Mesendoderm (in vitro differentiated cells): ENCODE data around the gene IL17B.

Experiments
- DNase-seq: peaks from one replicate; pipeline ENCODE4 v3.0.0; 2013
- H2AK5ac ChIP-seq: 2 replicates; pipeline ENCODE4 v1.6.1; 2013; ENCODE audit warnings: low read length, inconsistent platforms
- H2BK120ac ChIP-seq: 2 replicates; pipeline ENCODE4 v1.6.1; 2013; ENCODE audit warnings: low read depth, mild to moderate bottlenecking, low read length, moderate library complexity, mixed read lengths
- H2BK15ac ChIP-seq: replicated peaks from 2 replicates; pipeline ENCODE4 v1.6.1; 2013; ENCODE audit warnings: low read depth, mild to moderate bottlenecking, moderate library complexity
- H2BK5ac ChIP-seq: 2 replicates; pipeline ENCODE4 v1.6.1; 2013; ENCODE audit warnings: low read length, inconsistent platforms
- H3K18ac ChIP-seq: 2 replicates; pipeline ENCODE4 v1.6.1; 2013; ENCODE audit warnings: mild to moderate bottlenecking, low read length, mixed read lengths
- H3K23ac ChIP-seq: one replicate; pipeline ENCODE4 v1.6.1; 2013; ENCODE audit warnings: low read length
- H3K27ac ChIP-seq: 2 replicates; pipeline ENCODE4 v1.5.1; 2013; ENCODE audit warnings: low read depth, mild to moderate bottlenecking, inconsistent platforms, low read length, moderate library complexity
- H3K27me3 ChIP-seq: 2 replicates; pipeline ENCODE4 v1.6.1; 2013; ENCODE audit warnings: low read length, control low read depth, mild to moderate bottlenecking, inconsistent platforms; ENCODE audit not compliant: insufficient read depth, poor library complexity
- H3K36me3 ChIP-seq: 2 replicates; pipeline ENCODE4 v1.6.1; 2013; ENCODE audit warnings: low read length, inconsistent platforms; ENCODE audit not compliant: control insufficient read depth, insufficient read depth
- H3K4ac ChIP-seq: one replicate; pipeline ENCODE4 v1.6.1; 2013; ENCODE audit warnings: low read depth, mild to moderate bottlenecking, low read length, moderate library complexity
- H3K4me1 ChIP-seq: 2 replicates; pipeline ENCODE4 v1.6.1; 2013; ENCODE audit warnings: low read depth, low read length, inconsistent platforms; ENCODE audit not compliant: control insufficient read depth
- H3K4me2 ChIP-seq: 2 replicates; pipeline ENCODE4 v1.6.1; 2013; ENCODE audit warnings: low read length
- H3K4me3 ChIP-seq: 2 replicates; pipeline ENCODE4 v1.5.1; 2013; ENCODE audit warnings: mild to moderate bottlenecking, low read length
- H3K56ac ChIP-seq: one replicate; pipeline ENCODE4 v1.6.1; 2013; ENCODE audit warnings: low read length
- H3K79me1 ChIP-seq: 2 replicates; pipeline ENCODE4 v1.6.1; 2013; ENCODE audit warnings: low read length, inconsistent platforms
- H3K79me2 ChIP-seq: 2 replicates; pipeline ENCODE4 v1.6.1; 2013; ENCODE audit warnings: mild to moderate bottlenecking, low read length; ENCODE audit not compliant: control insufficient read depth, insufficient read depth
- H3K9ac ChIP-seq: 2 replicates; pipeline ENCODE4 v1.6.1; 2013; ENCODE audit warnings: low read length, inconsistent platforms
- H4K5ac ChIP-seq: one replicate; pipeline ENCODE4 v1.6.1; 2013; ENCODE audit warnings: low read length
- H4K8ac ChIP-seq: one replicate; pipeline ENCODE4 v1.6.1; 2013; ENCODE audit warnings: low read depth, mild to moderate bottlenecking, control low read depth, low read length, moderate library complexity
- WGBS: extraction: QIAGEN DNeasy Blood & Tissue Kit; methylation state at CpG from one replicate; pipeline ENCODE4 v1.1.7; 2013; ENCODE audit warnings: low lambda C conversion rate, missing lambda C conversion rate; ENCODE audit not compliant: insufficient coverage; ENCODE audit errors: extremely low coverage; 5-methylcytosine and 5-hydroxymethylcytosine counted together

Gene IL17B

DNA sequence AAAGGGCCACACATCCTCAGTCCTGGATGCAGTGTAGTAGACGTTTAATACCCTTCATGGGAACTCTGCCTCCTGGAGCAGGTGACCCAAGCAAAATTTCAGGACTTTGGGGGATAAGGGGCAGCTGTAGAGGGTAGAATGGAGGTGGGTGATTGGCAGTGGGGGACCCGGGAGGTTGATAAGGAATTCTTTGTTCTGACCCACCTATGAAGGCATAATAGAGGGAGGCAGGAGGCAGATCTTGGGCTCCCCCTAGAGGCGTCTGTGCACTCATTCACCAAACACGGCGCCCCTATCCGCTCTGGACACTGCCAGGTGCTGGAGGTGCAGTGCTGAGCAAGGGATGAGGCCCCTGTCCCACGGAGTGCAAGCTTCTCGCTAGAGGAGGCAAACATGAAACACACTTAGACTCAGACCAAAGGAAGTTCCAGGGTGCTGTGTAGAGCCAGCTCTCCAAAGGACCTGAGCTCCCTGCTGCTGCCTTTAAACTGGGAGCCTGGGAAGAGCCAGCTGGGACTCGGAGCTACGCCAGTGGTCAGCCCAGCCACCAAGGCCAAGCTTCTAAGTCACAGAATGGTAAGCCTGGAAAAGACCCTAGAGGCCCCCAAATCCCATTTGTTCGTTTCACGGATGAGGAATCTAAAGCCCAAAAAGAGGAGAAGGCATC lies 7.7 kb downstream of the IL17B start:
- Histone ChIP-seq H3K18ac (no peak overlapping the region), H3K27ac (no peak overlapping the region), H3K27me3 (no peaks in the 10 kb centered on the region), H4K8ac (no peak overlapping the region), H3K23ac (no peak overlapping the region), H3K36me3 (no peaks in the 10 kb centered on the region), H2BK120ac (no peak overlapping the region), H2AK5ac (no peak overlapping the region), H3K4me3 (no peak overlapping the region), H3K4ac (no peak overlapping the region), H3K79me1 (no peaks in the 10 kb centered on the region), H3K56ac (peak overlapping the region; percentile 43), H4K5ac (no peak overlapping the region), H3K9ac (no peak overlapping the region), H2BK15ac (no peak overlapping the region), H3K4me1 (no peaks in the 10 kb centered on the region), H3K4me2 (no peak overlapping the region), H3K79me2 (no peaks in the 10 kb centered on the region), H2BK5ac (no peak overlapping the region)
- no CpG with 5 or more reads among the region's 12 CpGs for WGBS
- peak; percentile 78 for DNase-seq

DNA sequence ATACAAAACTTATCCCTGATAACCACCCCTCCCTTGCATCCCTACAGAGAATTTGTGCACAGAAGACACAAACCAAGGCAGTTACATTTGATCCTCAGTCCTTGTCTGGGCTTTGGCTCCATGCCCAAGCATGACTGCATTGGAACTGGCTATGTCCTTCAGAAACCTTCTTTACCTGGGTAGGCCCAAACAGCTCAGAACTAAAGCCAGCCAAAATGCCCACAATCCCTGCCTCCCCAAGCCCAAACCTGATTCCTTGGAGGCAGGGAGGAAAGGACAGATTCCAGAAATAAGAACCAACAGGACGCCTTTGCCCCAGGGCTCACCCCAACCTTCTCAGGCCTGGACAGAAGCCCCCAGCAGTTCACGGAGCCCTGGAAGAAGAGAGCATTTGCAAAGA lies 8.2 kb downstream of the IL17B start:
- H2BK120ac ChIP-seq, result no peak overlapping the region
- H4K8ac ChIP-seq, result no peak overlapping the region
- H2BK5ac ChIP-seq, result no peak overlapping the region
- no peak overlapping the region for H3K27ac ChIP-seq
- no peak overlapping the region for H3K18ac ChIP-seq
- H3K79me1 ChIP-seq, result no peaks in the 10 kb centered on the region
- H2AK5ac ChIP-seq, result no peak overlapping the region
- H3K23ac ChIP-seq, result no peak overlapping the region
- H2BK15ac ChIP-seq, result no peak overlapping the region
- H3K9ac ChIP-seq, result no peak overlapping the region
- no peaks in the 10 kb centered on the region for H3K27me3 ChIP-seq
- no CpG with 5 or more reads among the region's 2 CpGs for WGBS
- H3K4me1 ChIP-seq, result no peaks in the 10 kb centered on the region
- no peak overlapping the region for H4K5ac ChIP-seq
- H3K4me3 ChIP-seq, result no peak overlapping the region
- no peaks in the 10 kb centered on the region for H3K79me2 ChIP-seq
- no peaks in the 10 kb centered on the region for H3K36me3 ChIP-seq
- no peak overlapping the region for H3K4ac ChIP-seq
- no peak overlapping the region for H3K4me2 ChIP-seq
- no peak for DNase-seq
- peak overlapping the region; percentile 43 for H3K56ac ChIP-seq

DNA sequence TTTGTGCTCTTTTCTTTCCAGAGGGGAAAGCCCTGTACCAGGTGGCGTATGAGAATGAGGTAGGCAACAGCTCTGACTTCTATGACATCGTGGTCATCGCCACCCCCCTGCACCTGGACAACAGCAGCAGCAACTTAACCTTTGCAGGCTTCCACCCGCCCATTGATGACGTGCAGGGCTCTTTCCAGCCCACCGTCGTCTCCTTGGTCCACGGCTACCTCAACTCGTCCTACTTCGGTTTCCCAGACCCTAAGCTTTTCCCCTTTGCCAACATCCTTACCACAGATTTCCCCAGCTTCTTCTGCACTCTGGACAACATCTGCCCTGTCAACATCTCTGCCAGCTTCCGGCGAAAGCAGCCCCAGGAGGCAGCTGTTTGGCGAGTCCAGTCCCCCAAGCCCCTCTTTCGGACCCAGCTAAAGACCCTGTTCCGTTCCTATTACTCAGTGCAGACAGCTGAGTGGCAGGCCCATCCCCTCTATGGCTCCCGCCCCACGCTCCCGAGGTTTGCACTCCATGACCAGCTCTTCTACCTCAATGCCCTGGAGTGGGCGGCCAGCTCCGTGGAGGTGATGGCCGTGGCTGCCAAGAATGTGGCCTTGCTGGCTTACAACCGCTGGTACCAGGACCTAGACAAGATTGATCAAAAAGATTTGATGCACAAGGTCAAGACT lies 11.0 kb downstream of the IL17B start:
- peak overlapping the region; percentile 52 for H3K56ac ChIP-seq
- H3K4me1 ChIP-seq, result no peaks in the 10 kb centered on the region
- H3K27me3 ChIP-seq, result no peaks in the 10 kb centered on the region
- no peaks in the 10 kb centered on the region for H3K79me1 ChIP-seq
- H3K36me3 ChIP-seq, result no peaks in the 10 kb centered on the region
- no peaks in the 10 kb centered on the region for H3K79me2 ChIP-seq
- H3K9ac ChIP-seq, result no peak overlapping the region
- DNase-seq, result no peak
- no peak overlapping the region for H4K8ac ChIP-seq
- H4K5ac ChIP-seq, result no peak overlapping the region
- H2BK5ac ChIP-seq, result no peak overlapping the region
- H3K4ac ChIP-seq, result no peak overlapping the region
- H3K27ac ChIP-seq, result no peak overlapping the region
- WGBS, result no CpG with 5 or more reads among the region's 22 CpGs
- H2AK5ac ChIP-seq, result no peak overlapping the region
- no peak overlapping the region for H2BK15ac ChIP-seq
- H3K4me3 ChIP-seq, result no peak overlapping the region
- H3K23ac ChIP-seq, result no peak overlapping the region
- no peak overlapping the region for H3K4me2 ChIP-seq
- no peak overlapping the region for H3K18ac ChIP-seq
- no peak overlapping the region for H2BK120ac ChIP-seq

DNA sequence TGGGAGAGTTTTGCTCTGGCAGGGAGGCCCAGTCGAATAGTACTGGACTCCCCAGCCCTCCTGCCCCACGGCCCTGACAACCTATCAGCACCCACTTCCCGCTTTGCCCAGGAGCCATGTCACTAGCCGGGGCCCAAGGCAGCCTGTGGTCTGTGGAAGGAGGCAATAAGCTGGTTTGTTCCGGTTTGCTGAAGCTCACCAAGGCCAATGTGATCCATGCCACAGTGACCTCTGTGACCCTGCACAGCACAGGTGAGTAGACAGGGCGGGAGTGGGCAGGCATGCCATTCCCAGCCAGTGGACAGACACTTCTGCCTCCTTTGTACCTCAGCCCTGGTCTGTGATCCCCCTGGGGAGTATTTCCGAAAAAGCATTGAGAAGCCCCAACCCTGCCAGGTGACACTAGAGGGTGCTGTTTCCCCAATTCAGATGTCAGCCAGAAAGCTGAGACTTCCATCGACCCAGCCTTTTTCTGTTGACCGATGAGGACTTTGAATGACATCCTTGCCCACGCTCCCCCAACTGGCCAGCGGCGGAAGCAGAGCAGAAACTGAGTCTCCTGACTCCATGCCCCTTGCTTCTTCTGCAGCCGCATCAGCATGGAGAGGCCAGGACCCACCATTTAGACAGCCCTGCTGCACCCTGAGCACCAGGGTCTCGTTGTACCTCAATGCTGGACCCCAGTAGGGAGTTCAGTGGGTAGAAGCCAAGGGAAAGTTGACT lies 11.7 kb downstream of the IL17B start:
- DNase-seq, result peak; percentile 94
- Histone ChIP-seq H2AK5ac (no peak overlapping the region), H4K5ac (no peak overlapping the region), H3K27ac (no peak overlapping the region), H3K79me1 (no peaks in the 10 kb centered on the region), H3K9ac (peak overlapping the region; percentile 19), H4K8ac (no peak overlapping the region), H2BK15ac (no peak overlapping the region), H3K18ac (no peak overlapping the region), H3K4ac (no peak overlapping the region), H3K56ac (peak overlapping the region; percentile 52), H3K4me1 (no peaks in the 10 kb centered on the region), H3K36me3 (no peaks in the 10 kb centered on the region), H2BK5ac (no peak overlapping the region), H2BK120ac (no peak overlapping the region), H3K4me3 (no peak overlapping the region), H3K23ac (no peak overlapping the region), H3K79me2 (no peaks in the 10 kb centered on the region), H3K27me3 (no peaks in the 10 kb centered on the region), H3K4me2 (no peak overlapping the region)
- WGBS, result no CpG with 5 or more reads among the region's 14 CpGs

DNA sequence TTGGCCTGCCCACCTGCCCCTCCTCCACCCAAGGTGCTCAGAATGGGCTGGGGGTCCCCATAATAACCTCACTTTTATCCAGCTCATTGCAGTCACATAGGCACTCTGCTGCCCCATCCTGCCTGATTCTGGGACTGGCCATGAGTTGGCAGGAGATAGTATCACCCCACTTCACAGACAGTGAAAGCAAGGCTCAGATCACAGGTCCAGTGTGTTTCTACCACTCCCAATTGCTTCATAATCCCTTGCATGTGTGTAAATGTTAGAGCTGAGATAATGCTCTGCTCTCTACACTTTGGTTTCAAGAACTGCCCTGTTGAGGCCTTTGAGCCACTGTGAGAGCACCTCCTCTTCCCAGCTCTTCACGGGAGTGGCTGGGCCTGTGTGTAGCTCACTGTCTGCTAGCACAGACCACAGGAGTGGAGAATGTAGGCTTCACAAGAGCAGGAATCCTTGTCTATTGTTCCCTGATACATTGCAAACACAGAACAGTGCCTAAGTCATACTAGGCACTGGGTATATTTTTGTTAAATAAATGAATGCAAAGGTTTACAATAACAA lies 12.8 kb downstream of the IL17B start:
- Histone ChIP-seq H2AK5ac (no peak overlapping the region), H4K8ac (no peak overlapping the region), H3K36me3 (no peaks in the 10 kb centered on the region), H3K79me2 (no peaks in the 10 kb centered on the region), H3K18ac (no peak overlapping the region), H3K27me3 (no peaks in the 10 kb centered on the region), H4K5ac (no peak overlapping the region), H3K56ac (no peak overlapping the region), H2BK5ac (no peak overlapping the region), H3K23ac (no peak overlapping the region), H3K27ac (no peak overlapping the region), H3K79me1 (no peaks in the 10 kb centered on the region), H2BK120ac (no peak overlapping the region), H3K9ac (no peak overlapping the region), H2BK15ac (no peak overlapping the region), H3K4me3 (no peak overlapping the region), H3K4me2 (no peak overlapping the region), H3K4ac (no peak overlapping the region), H3K4me1 (no peaks in the 10 kb centered on the region)
- WGBS, result no CpG with 5 or more reads among the region's 1 CpG
- no peak for DNase-seq
